ENCODE results near the gene PTPRCAP.
A peak's percentile ranks its signal among the peaks of the same experiment; 100 is the strongest.
"Not testable (repeated sequence)": the region's sequence is repeated elsewhere in the genome, so short reads cannot be mapped to it uniquely, and the experiment has no call there.

Gene PTPRCAP

DNA sequence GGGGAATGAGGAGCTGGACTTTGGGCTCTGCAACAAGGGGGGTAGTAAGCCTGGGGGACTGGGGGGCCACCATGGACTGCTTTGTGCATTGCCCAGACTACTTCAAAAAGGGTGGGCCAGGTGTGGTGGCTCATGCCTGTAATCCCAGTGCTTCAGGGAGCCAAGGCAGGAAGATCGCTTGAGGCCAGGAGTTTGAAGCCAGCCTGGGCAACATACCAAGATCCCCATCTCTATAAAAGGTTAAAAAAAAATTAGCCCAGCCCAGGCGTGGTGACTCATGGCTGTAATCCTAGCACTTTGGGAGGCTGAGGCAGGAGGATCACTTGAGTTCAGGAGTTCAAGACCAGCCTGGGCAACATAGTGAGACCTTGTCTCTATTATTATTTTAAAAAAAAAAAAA lies 28.0 kb upstream of the PTPRCAP start:
- not testable (repeated sequence) for DNase-seq (ENCODE audit: low read depth in 3 of 3)

DNA sequence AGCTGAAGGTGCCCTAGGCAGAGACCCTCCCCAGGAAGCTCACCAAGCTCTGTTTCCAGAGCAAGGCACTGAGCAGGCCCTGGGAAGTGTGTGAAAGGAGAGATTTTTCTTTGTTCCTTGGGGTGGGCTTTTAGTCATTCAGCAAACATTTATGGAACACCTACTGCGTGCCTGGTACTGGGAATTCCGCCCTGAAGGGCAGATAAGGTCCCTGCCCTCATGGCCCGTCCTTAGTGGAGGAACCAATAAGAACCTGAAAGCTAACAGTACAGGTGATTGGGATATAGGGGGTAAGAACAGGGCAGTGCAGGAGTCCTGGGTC lies 27.7 kb upstream of the PTPRCAP start:
- DNase-seq (ENCODE audit: low read depth in 3 of 3): no peak

DNA sequence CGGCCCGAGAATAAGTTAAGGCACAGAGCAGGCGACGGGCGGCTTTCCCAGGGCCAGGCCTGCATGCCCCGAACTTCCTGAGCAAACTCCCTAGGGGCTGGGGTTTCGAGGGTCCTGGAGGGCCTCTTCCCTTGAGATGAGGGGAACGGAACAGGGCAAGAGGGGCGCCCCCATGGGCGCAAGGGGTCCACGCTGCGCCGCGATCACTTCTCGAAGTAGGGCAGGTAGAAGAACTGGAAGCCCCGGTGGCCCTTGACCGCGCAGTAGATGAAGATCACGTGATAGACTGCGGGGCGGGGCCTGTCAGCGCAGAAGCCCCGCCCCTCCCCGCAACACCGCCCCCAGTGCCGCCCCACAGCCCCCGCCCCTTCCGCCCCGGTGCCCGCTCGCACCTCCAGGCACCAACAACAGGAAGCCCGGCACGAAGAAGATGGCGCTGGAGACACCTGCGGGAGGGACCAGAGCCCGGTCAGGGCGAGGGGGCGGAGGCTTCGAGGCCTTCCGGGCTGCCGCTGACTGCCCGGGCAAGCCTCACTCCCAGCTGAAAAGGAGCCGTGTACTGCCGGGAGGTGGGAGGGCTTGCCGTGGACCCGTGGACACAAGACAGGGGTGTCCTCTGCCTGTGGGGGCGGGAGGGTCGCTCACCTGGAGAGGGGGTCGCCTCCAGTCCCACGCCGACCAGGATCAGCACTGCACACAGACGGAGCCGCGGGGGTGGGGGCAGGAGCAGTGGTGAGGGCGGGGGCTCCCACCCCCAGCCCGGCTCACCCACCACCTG lies 27.1 kb upstream of the PTPRCAP start:
- DNase-seq (ENCODE audit: low read depth in 3 of 3): peak; percentile 79 to 89 (median 84)

DNA sequence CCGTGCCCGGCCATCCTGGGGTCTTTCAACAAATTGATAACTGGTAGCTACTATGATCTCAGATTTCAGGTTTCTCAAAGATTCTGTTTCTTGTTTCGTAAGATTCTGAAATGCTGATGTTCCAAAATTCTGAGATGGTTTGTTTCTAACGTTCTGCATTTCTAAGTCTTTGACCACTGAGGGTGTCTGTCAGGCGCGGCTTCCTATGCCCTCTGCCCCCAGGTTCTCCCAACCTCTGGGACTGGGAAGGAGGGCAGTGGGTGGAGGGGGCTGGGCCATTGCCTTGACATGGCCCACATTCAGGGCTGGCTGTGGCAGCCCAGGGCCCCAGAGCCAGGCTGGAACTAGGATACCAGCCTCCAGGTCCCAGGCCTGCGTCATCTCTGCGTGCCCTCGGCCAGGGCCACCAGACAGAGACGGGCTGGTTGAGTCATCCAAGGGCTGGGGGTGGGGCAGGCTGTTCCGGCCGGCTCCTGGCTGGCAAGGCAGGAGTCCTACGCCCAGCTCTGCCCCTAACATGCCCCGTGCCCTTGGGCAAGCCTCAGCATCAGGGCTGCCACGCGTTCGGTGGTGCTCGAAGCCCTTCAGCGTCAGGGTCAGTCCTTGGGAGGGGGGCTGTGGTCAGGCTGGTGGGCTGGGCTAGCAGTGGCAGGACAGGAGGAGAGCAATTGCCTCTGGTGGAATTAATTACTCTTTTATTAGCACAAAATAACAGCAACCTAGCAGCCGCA lies 26.4 kb upstream of the PTPRCAP start:
- no peak for DNase-seq (ENCODE audit: low read depth in 3 of 3)

DNA sequence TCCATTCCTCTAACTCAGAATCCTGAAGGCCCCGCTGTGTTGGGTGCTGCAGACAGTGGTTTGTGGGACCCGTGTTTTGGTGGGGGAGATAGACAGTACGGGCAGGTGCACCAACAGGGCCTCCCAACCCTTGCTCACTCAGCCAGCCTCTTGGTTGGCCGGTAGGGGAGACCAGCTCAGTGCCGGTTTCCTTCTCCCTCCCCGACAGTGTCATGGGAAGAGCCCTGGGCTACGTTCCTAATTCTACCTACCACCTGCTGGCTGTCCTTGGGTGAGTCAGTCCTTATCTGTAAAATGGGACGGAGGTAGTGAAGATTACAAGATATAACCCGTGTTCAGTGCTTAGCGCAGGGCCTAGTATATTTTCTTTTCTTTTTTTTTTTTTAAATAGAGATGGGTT lies 25.7 kb upstream of the PTPRCAP start:
- DNase-seq (ENCODE audit: low read depth in 3 of 3): no peak

DNA sequence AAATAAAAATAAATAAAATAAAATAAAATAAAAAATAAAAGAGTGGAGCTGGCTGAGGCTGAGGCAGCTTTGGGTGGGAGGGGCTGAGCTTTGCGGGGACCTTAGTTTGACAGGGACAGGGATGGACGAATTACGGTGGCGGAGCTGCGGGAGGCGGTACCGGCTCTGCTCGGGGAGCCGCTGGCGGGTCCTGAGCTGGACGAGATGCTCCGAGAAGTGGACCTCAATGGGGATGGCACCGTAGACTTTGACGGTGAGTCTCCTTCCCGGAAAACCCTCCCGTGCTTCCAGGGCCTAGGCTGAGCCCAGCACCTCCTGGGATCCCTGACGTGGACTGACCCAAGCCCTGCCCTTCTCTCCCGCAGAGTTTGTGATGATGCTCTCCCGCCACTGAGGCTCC lies 20.8 kb upstream of the PTPRCAP start:
- DNase-seq (ENCODE audit: low read depth in 3 of 3): no peak

DNA sequence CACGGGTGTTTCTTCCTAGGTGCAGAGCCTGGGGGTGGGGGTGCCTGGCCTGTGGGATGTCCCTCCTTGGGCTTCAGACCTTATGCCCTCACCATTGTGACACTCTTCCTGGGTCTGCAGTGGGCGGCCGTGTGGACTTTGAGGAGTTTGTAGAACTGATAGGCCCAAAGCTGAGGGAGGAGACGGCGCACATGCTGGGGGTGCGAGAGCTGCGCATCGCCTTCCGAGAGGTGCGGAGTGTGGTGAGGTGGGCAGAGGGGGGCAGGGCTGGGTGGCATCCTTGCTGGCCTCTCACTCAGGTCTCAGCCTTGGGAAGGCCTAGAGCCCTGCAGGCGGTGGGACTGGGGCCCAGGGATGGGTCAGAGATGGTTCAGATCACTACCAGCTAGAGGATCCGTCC lies 20.0 kb upstream of the PTPRCAP start:
- DNase-seq (ENCODE audit: low read depth in 3 of 3): no peak

DNA sequence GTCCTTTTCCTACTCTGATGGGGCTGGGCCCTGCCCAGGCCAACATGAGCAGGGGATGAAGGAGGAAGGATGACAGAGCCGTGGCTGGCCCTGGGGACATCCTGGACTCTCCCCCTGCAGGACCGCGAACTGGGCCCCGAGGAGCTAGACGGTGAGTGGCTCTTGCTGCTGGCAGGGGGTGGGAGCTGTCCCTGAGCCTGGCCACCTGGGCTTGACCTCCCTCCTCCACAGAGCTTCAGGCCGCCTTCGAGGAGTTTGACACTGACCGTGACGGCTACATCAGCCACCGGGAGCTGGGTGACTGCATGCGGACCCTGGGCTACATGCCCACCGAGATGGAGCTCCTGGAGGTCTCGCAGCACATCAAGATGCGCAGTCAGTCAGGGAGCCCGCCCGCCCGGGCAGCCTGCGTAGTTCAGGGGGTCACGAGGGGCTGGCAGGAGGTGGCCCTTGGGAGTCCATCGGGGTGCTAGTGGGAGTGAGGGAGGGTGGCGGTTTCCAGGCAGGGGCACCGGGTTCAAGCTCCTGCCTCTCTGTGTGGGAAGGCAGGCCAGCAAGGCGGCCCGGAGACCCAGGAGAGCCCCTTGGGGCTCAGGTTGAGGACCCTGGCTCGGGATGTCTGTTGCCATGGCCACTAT lies 18.7 kb upstream of the PTPRCAP start:
- DNase-seq (ENCODE audit: low read depth in 3 of 3): no peak

DNA sequence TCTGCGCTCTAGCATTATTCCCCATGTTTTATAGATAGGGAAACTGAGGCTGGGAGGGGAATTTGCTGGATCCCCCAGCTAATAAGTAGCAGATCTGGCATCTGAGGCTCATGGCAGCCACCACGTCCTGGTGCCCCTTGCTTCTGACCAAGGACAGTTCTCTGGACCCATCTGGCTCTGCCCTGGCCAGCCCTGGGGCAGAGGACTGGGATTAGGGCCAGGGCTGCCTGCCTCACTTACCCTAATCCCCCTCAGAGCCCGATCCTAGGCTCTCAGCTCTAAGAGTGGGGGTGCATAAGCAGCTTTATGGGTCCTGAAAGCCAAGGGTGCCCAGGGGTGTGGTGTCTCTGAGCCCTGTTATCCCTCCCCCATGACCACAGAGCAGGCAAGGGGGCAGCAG lies 17.6 kb upstream of the PTPRCAP start, which contains the start of gene CABP4:
Gene CABP4, plus strand, starts transcription at position 301 of the 400 bp plus-strand sequence. Its CDS starts 70 bp downstream, at position 371.
- no peak for DNase-seq (ENCODE audit: low read depth in 3 of 3)

DNA sequence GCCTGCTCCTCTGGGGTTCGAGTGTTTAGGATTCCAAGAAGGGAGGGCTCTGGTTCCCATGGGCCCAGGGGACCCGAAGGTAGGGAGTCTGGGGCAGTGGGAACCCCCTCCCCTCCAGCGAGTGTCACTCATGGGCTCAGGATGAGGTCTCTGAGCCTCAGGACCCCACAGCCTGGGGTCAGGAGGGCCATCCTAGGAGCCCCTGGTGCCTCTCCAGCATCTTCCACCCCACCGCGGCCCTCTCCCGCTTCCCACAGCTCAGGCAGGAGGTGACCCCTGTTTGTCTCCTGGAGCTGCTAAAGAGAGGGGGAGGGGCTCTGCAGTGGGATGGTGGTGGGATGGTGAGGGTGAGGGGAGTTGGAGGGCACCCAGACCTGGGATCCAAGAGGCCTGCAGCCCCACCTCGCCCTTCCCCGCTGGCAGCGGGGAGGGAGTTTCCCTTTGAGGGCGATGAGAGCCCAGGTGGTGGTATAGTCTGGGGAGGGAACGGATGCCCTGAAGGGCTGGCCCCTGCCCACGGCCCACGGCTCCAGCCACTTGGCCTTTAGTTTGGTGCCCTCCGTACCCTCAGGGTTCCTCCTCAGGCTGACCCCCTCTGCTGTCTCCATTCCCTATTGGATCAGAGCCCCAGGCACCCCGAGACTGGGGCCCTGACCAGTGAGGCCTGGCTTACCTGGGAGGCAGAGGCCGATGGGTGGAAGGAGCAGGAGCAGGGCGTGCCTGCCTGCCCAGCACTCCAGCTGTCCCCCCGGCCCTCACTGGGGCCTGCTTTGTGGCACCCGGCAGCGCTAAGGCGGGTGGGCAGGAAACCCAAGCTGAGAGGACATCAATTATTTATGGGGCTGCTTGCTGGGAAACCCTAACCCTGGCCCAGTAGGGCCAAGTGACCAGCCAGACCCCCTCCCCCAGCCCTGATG lies 16.6 kb upstream of the PTPRCAP start:
- no peak for DNase-seq (ENCODE audit: low read depth in 3 of 3)

DNA sequence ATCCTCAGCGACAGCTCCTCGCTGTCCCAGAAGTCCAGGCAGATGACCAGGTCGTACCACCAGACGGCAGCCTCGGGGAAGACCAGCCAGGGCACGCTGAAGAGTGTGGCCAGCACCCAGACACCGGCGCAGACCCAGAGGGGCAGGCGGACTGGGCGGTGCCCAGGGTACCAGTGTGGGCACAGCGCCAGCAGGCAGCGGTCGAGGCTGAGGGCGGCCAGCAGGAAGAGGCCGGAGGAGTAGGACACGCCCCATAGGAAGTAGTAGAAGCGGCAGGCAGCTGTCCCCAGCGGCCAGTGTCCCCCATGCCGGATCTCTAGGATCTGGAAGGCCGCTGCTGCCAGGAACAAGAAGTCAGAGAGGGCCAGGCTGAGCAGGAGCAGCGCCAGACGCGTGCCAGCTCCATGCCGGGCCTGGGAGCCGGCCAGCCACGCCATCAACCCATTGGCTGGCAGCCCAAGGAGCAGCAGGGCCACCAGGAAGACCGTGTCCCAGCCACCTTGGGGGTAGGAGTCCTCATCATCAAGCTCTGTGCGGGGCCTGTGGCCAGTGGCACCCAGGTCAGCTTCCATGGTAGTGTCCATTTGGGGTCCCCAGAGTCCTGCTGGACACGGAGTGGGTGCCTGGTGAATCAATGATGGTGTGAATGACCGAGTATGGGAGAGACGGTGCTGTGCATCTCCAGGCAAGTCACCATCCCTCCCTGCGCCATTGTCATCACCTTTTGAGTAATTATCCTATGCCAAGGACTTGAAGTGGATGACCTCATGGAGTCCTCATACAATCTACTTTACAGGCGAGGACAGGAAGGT lies 14.9 kb upstream of the PTPRCAP start, which contains the start of gene GPR152:
Gene GPR152, minus strand, starts transcription at position 589 of the 812 bp plus-strand sequence. Its CDS starts 5 bp downstream, at position 584.
- no peak for DNase-seq (ENCODE audit: low read depth in 3 of 3)

DNA sequence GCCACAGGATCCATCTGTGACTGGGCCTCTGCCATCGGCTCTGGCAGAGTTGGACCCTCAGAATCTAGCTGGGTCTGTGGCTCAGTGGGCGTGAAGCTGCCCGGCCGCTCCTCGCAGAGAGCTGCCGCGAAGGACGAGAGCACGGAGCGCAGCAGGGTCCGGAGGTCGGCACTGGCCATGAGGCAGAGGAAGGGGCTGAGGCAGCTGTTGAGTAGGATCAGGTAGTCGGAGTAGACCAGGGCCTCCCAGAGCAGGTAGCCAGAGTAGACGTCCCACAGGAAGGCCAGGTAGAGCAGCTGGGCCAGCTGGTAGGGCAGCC lies 14.1 kb upstream of the PTPRCAP start:
- no peak for DNase-seq (ENCODE audit: low read depth in 3 of 3)

DNA sequence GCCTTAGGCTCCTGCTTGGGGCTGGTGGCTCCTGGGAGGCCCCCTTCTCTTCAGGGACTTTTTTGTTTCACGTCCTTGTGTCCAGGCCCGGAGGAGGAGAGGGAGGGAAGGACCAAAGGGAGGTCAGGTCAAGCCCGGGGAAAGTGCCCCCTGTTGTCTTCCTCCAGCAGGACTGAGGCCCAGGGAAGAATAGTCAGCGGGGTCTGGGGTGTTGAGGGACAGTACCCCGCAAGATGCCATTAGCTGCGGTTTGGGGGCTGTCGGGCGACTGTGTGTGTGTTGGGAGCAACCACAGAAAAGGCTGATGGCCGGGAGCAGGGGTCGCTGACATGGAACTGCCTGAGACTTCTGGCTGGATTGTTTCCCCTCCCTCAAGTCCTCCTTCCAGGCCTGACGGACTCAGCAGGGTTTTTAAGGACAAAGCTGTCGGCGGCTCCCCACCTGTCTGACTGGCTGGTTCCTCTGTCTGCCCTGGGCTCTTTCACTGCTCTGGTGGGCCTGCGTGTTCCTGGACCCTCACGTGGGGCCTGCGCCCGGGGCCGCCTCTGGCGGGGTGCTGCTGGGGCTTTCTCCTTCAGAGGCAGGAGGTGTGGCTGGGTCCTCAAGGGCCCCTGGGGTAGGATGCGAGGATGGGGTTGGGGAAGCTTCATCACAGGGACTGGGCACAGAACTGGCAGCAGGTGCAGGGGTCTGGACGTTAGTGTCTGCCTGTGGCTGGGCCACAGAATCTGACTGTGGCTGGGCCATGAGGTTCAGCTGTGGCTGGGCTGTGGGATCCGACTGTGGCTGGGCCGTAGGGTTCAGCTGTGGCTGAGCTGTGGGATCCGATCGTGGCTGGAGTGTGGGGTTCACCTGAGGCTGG lies 13.5 kb upstream of the PTPRCAP start:
- DNase-seq (ENCODE audit: low read depth in 3 of 3): no peak

DNA sequence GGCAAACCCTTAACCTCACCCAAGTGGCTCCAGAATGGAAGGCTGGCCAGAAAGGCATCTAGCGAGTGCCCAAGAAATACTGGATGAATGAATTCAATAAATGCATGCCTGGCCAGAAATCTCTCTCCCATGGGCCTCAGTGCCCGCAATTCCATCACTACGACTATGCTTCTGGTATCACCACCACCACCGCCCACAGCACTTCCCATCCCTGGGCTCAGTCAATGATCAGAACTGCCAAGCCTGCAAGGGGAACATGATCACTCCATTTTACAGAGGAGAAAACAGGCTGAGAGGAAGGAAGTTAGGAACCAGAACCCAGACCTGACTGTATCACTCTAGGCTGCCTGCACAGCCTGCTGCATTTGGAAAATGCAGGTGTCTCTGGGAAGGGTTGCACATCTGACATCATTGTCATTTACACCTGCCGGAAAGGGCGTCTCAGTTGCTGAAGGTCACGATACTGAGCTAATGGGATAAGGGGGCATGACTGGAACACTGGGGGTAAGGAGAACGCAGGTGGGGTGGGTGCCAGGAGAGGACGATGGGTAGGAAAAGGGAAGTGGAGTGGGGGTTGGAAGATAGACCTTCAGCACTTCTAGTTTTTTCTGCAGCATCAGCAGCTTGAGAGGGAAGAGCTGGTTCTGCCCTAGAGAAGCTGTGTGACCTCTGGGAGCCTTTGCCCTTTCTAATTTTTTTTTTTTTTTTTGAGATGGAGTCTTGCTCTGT lies 11.8 kb upstream of the PTPRCAP start:
- no peak for DNase-seq (ENCODE audit: low read depth in 3 of 3)

DNA sequence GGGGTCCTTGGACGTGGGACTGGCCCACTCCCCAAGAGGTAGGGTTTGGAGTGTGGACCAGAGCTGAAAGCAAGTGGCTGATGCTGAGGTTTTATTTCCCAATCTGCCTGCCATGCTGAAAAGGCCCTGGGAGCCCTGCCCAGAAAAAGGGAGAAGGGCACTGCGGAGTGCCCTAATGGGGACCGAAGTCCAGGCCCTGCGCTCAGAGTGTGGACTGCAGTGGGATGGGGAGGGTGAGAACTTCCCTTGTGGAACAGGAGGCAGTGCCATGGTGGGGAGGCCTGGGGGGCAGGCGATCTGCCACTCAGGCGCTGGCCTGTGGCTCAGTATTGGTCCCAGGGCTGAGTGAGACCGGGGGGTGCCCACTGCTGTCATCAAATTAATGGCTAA lies 10.7 kb upstream of the PTPRCAP start:
- no peak for DNase-seq (ENCODE audit: low read depth in 3 of 3)

DNA sequence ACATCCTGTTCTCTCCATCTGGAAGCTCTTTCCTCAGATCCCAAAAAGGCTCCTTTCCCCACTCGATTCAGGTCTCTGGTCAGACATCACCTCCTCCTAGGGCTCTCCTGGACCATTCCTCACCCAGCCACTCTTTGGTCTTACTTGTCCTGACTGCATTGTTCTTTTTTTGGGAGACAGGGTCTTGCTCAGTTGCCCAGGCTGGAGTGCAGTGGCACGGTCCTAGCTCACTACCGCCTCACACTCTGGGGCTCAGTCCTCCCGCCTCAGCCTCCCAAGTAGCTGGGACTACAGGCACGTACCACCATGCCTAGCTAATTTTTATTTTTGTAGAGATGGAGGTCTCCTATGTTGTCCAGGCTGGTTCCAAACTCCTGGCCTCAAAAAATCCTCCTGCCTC lies 8.0 kb upstream of the PTPRCAP start:
- no peak for DNase-seq (ENCODE audit: low read depth in 3 of 3)

DNA sequence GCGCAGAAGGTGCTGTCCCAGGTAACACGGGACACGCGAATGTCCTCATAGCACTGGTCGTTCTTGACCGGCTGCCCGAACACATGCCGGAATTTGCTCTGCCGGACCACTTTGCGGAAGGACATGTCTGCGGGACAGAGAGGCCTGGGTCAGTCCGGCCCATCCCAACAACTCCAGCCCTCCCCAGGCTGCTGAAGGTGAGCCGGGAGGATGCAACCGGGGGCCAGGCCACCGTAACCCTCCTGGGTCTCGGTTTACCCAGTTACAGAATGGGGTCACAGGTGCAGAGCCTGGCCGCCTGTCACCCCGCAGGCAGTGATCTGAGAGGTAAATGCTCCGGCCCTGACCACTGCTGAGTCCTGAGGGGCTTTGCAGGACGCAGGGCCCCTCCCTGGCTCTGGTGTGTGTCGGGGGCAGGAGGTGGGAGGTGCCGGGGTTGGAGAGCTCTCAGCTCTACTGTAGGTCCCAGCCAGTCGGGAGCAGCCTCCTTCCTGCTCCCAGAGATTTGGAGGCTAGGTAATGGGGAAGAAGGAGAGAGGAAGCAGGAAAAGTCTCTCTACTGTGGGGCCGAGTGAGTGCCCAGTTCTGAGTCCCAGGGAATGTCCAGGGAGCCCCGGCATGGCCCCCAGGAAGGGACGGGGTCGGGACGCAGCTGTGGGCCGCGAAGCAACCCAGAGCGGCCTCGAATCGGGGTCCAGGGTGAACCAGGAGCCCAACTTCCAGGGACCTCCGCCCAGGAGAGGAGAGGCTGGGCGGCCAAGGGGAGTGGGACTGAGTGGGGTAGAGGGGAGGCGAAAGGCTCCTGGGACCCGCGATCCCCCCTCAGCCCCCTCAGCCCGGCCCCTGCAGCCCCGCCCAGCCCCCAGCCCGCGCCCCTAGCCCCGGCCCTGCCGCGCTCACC lies 5.3 kb upstream of the PTPRCAP start:
- no peak for DNase-seq (ENCODE audit: low read depth in 3 of 3)

DNA sequence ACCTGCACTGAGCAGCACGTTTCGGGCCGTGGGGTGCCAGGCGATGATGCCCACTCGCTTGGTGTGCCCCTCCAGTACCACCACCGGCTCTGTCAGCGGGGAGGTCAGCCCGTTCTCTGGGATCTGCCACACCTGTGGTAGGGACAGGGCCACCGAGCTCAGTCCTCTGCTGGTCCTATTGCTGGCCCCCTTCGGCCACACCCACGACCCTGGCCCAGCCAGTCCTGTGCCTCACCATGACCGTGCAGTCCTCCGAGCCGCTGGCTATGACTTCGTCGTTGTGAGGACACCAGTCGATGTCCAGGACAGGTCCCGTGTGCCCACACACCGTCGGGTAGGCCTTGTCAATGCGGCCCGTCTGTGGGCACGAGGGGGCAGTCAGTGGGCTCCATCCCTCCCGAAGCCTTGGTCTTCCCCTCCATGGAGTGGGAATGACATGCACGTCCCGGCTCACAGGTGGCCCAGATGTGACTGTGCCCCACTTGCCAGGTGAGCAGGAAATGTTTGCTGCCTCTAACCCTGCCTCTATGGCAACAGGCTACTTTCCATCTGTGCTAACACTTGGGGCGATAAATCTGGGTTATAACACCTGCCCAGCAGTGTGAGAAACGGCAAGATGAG lies 4.4 kb upstream of the PTPRCAP start:
- no peak for DNase-seq (ENCODE audit: low read depth in 3 of 3)

Measured in stimulated activated CD4-positive, alpha-beta T cell treated with anti-CD3 and anti-CD28 coated beads, TNF-alpha, amount 100 ng/mL, for 4 hours (primary cell).